HepG2 (cell line): Measurements from ENCODE around the gene ABCC1. TPM values are rescaled to one million over a fixed set of nuclear protein-coding genes. Genes with fewer than 3 reads are reported as not detected.

Experiments
- ATAC-seq: fragments of 200-7000 bp; cut with Tn5 transposase; 3 replicates; pipeline ENCODE4 v1.9.1; 2020; ENCODE audit warnings: mild to moderate bottlenecking, moderate library complexity
- BruUV-seq: library from RNA; stranded (reverse); fragments of 400-500 nt; replicated peaks from 2 replicates; lab custom pipeline; 2021; lab: Mats Ljungman, UMichigan
- CTCF ChIA-PET: fragments of 300-600 bp; formaldehyde crosslinking; extraction: SDS; loops from one replicate; lab custom pipeline; 2021; ENCODE audit warnings: low total read pairs, inconsistent platforms, low intra/inter-chr PET ratio; lab: Yijun Ruan, JAX
- POLR2A ChIA-PET: fragments of 350-600 bp; sonication (Branson Sonifier 250); formaldehyde crosslinking; loops from one replicate; lab custom pipeline; 2020; ENCODE audit warnings: antibody characterized with exemption, inconsistent platforms; lab: Yijun Ruan, JAX
- DNase-seq: peaks from one replicate; pipeline ENCODE4 v3.0.0-alpha.2; 2015; ENCODE audit warnings: low spot score
- FAIRE-seq: peaks from 3 replicates; lab custom pipeline; 2011; peaks lifted over from hg19 to GRCh38; lab: Jason Lieb, UNC
- H2AFZ ChIP-seq: one replicate; pipeline ENCODE4 v1.6.1; 2011; ENCODE audit warnings: low read length, inconsistent platforms
- H3K27ac ChIP-seq: fragments of 300-600 bp; 3 replicates; pipeline ENCODE4 v1.8.0; 2011; ENCODE audit warnings: mixed run types, mild to moderate bottlenecking, mixed read lengths, low read length, inconsistent platforms; ENCODE audit not compliant: insufficient read depth; ENCODE audit errors: extremely low read length
- H3K27me3 ChIP-seq, 2 experiments: fragments of 200-600 bp in 1 of 2; 2 replicates in 1 of 2; 3 replicates in 1 of 2; pipeline versions ENCODE4 v1.6.0 to v1.8.0; 2011; ENCODE audit warnings: low read length in 2 of 2, mild to moderate bottlenecking in 2 of 2, moderate library complexity in 2 of 2, inconsistent platforms in 1 of 2; ENCODE audit not compliant: insufficient read depth in 2 of 2, control insufficient read depth in 1 of 2
- H3K36me3 ChIP-seq, 2 experiments: fragments of 200-600 bp in 1 of 2; replicated peaks in 1 of 2; 2 replicates in 1 of 2; 3 replicates in 1 of 2; pipeline versions ENCODE4 v1.5.1 to v1.8.0; 2011; ENCODE audit warnings: low read length in 2 of 2, inconsistent platforms in 1 of 2; ENCODE audit not compliant: insufficient read depth in 2 of 2, control insufficient read depth in 1 of 2
- H3K4me1 ChIP-seq: 2 replicates; pipeline ENCODE4 v1.5.1; 2012; ENCODE audit warnings: low read length, inconsistent platforms; ENCODE audit not compliant: insufficient read depth
- H3K4me2 ChIP-seq: 2 replicates; pipeline ENCODE4 v1.6.0; 2011; ENCODE audit warnings: low read depth, low read length, inconsistent platforms
- H3K4me3 ChIP-seq, 3 experiments: fragments of 200-600 bp in 1 of 3; sonication (generic), shearing (Covaris generic) in 1 of 3; replicated peaks in 1 of 3; 2 replicates each; pipeline ENCODE4 v1.5.1; 2011 to 2016; ENCODE audit warnings: low read length in 3 of 3, inconsistent platforms in 2 of 3, low read depth in 2 of 3, mild to moderate bottlenecking in 2 of 3, control low read depth in 1 of 3, mixed read lengths in 1 of 3; ENCODE audit not compliant: insufficient read depth in 1 of 3
- H3K79me2 ChIP-seq: one replicate; pipeline ENCODE4 v1.6.1; 2011; ENCODE audit warnings: low read length, inconsistent platforms; ENCODE audit not compliant: insufficient read depth
- H3K9ac ChIP-seq: 2 replicates; pipeline ENCODE4 v1.6.0; 2011; ENCODE audit warnings: mild to moderate bottlenecking, low read depth, low read length, inconsistent platforms; ENCODE audit not compliant: insufficient read depth
- H3K9me3 ChIP-seq: 2 replicates; pipeline ENCODE4 v1.5.1; 2012; ENCODE audit warnings: mild to moderate bottlenecking, low read length
- H4K20me1 ChIP-seq: 2 replicates; pipeline ENCODE4 v1.6.0; 2011; ENCODE audit warnings: inconsistent platforms, mild to moderate bottlenecking, low read length, moderate library complexity; ENCODE audit not compliant: insufficient read depth
- AGO2 ChIP-seq: fragments of 200-400 bp; formaldehyde crosslinking; optimal IDR thresholded peaks from 2 replicates; pipeline ENCODE3; 2017; ENCODE audit warnings: mild to moderate bottlenecking, low read depth, low read length, moderate library complexity
- MIER2 ChIP-seq: IDR thresholded peaks from 2 replicates; pipeline ENCODE4 v1.6.1; 2016; ENCODE audit warnings: missing biosample characterization, missing genetic modification reagents
- MYC ChIP-seq: sonication (generic); formaldehyde crosslinking; IDR thresholded peaks from 2 replicates; pipeline ENCODE4 v1.9.0; 2021; ENCODE audit warnings: missing genetic modification reagents, borderline replicate concordance
- ZBTB40 ChIP-seq, 2 experiments: fragments of 450-650 bp in 1 of 2; sonication (generic) in 1 of 2; formaldehyde crosslinking in 1 of 2; IDR thresholded peaks; 2 replicates each; pipeline versions ENCODE4 v1.6.1 to v1.8.0; 2016 to 2022; ENCODE audit warnings: antibody characterized with exemption in 1 of 2, mild to moderate bottlenecking in 1 of 2, missing genetic modification reagents in 1 of 2
- WGBS: methylation state at CpG from one replicate; pipeline ENCODE4 v1.1.6; 2017; ENCODE audit warnings: low lambda C conversion rate; 5-methylcytosine and 5-hydroxymethylcytosine counted together
- in situ Hi-C: cut with HindIII; loops from 2 replicates; pipeline ENCODE4 v1.10.0; 2017; ENCODE audit warnings: low pct_unique_long_range_greater_than_20kb; ENCODE audit not compliant: extremely low pct_ligation_motif_present
- intact Hi-C: fragments of 100-400 bp; cut with micrococcal nuclease; formaldehyde crosslinking; loops from one replicate; pipeline ENCODE4 v1.10.0; 2022; ENCODE audit not compliant: unreplicated experiment
- polyA plus RNA-seq, 8 experiments: library from polyadenylated mRNA; depleted of rRNA in 3 of 8; stranded (reverse) in 7 of 8; unstranded in 1 of 8; fragments of >200 nt; fragmentation: Illumina TruSeq in 4 of 8; extraction: Trizol in 4 of 8; gene quantifications; 2 replicates each; pipeline versions ENCODE4 v1.2.1 to v1.2.3, GENCODE V29; 2011 to 2016; ENCODE audit warnings: low read depth in 4 of 8, missing spikeins in 1 of 8, mixed read lengths in 1 of 8; ENCODE audit not compliant: insufficient read depth in 1 of 8
- total RNA-seq, 5 experiments: library from RNA; depleted of rRNA; stranded (reverse); fragments of >200 nt; fragmentation: Illumina TruSeq; extraction: Trizol; gene quantifications; 2 replicates each; pipeline ENCODE4 v1.2.3, GENCODE V29; 2016; ENCODE audit warnings: low read depth in 1 of 5

The ABCC1 gene
- total and polyA plus RNA-seq, 2 of the 13 experiments (the other 11 are each of a cell fraction or from before 2014, with no cell fraction given), result 13.0 to 30.6 TPM

DNA sequence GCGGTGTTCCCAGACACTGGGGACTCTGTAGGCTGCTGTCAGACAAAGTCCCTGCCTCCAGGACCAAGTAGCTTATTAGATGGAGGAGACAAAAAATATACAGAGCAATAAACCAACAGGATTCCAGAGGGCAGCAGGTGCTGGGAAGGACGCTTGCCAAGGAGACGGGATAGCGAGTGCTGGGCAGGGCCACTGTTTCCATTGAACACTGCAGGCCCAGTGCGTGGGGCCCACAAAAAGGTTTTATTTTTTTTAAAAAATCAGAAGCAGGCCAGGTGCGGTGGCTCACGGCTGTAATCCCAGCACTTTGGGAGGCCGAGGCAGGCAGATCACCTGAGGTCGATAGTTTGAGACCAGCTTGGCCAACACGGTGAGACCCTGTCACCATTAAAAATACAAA lies 189.6 kb downstream of the ABCC1 start:
- DNase-seq (no peak), FAIRE-seq (no peak), ATAC-seq (no peak)
- WGBS, result 99% methylated on average over 10 of the region's 10 CpGs
- ChIA-PET CTCF (no interaction called here), POLR2A (no interaction called here)
- in situ Hi-C loops (no loop called here), intact Hi-C loops (no loop called here)
- BruUV-seq, result no TSS peak
- no peaks in the 10 kb centered on the region for H3K9me3 ChIP-seq
- no peak overlapping the region for H3K27ac ChIP-seq
- TF ChIP-seq AGO2 (peak; percentile 11), MIER2 (no peak)
- no peaks in the 10 kb centered on the region for H3K4me1 ChIP-seq
- no peak overlapping the region for H3K4me2 ChIP-seq
- no peak overlapping the region for H3K4me3 ChIP-seq
- H3K27me3 ChIP-seq, result no peaks in the 10 kb centered on the region
- H3K36me3 ChIP-seq, result peaks cover 47 to 79% of the 10 kb centered on the region in 2 experiments
- H3K79me2 ChIP-seq, result no peaks in the 10 kb centered on the region
- H3K9ac ChIP-seq, result no peak overlapping the region
- H4K20me1 ChIP-seq, result peaks cover 3% of the 10 kb centered on the region; the same call in 1 of the 2 replicates
- no peak overlapping the region for H2AFZ ChIP-seq

- Histone ChIP-seq H3K79me2 (no peaks in the 10 kb centered on the region), H3K4me1 (no peaks in the 10 kb centered on the region), H3K9me3 (no peaks in the 10 kb centered on the region), H3K9ac (no peak overlapping the region), H3K36me3 (peaks cover 40 to 71% of the 10 kb centered on the region in 2 experiments), H3K27ac (no peak overlapping the region), H3K4me3 (no peak overlapping the region), H2AFZ (no peak overlapping the region), H4K20me1 (peaks cover 3% of the 10 kb centered on the region; the same call in 1 of the 2 replicates), H3K4me2 (no peak overlapping the region), H3K27me3 (no peaks in the 10 kb centered on the region)
- in situ Hi-C loops, result no loop called here
- ChIA-PET POLR2A (no interaction called here), CTCF (no interaction called here)
- TF ChIP-seq ZBTB40 (IDR thresholded peaks at IDR 0.05) (peak; percentile 62), ZBTB40 (CRISPR knock-in tag; IDR thresholded peaks at IDR 0.05) (peak; percentile 97), MYC (no peak)
- no TSS peak for BruUV-seq
- no peak for DNase-seq
- 95% methylated on average over 7 of the region's 7 CpGs for WGBS
- intact Hi-C loops, result no loop called here
- FAIRE-seq, result no peak
- ATAC-seq, result no peak
These were observed 190.4 kb downstream of the ABCC1 start for GRCh38 chr16:16139806-16140205.
